ENCODE data around the gene MORN4. TPM values are rescaled to one million over a fixed set of nuclear protein-coding genes. Genes with fewer than 3 reads are reported as not detected.

MORN4 gene
- polyA plus RNA-seq, 1 donor (not counting 4 experiments of a cell fraction or from before 2014, with no cell fraction given): 9.1 TPM

DNA sequence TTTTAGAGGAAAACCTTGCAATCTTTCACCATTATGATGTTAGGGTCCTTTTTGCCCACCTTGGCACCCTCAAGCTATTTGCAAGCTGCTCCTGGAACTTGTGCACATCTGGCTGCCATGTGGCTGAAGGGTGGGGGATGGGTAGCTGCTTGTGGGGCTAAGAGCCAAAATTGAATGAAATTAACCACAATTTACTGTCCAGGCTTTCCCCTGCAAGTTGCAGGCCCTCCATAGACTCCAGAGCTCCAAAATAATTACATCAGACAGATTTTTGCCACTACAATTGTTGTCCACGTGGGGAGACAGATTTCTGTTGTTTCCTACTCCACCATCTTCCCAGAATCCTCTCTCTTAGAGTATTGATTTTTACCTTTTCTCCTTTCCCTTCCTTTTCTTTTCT is 26.3 kb upstream of the MORN4 start:
- dilution Hi-C loops (cut with MboI; ENCODE audit: extremely low pct_ligation_motif_present, low sequenced_read_pairs): no loop called here
- FAIRE-seq: no peak
- Histone ChIP-seq H3K4me1 (ENCODE audit: control insufficient read depth, extremely low read depth, insufficient read depth, low read length) (no peaks in the 10 kb centered on the region), H3K79me2 (ENCODE audit: control insufficient read depth, insufficient read depth, low read length) (peaks cover 5% of the 10 kb centered on the region), H3K36me3 (ENCODE audit: control insufficient read depth in 2 of 2, extremely low read depth in 1 of 2, insufficient read depth in 2 of 2, low read length in 2 of 2) (peaks cover 26 to 30% of the 10 kb centered on the region in 2 experiments), H3K4me3 (ENCODE audit: control insufficient read depth in 2 of 3, extremely low read depth in 1 of 3, insufficient read depth in 2 of 3, low read depth in 1 of 3, low read length in 3 of 3) (no peak overlapping the region), H3K9me1 (ENCODE audit: control insufficient read depth, extremely low read depth, insufficient read depth, low read length) (peaks cover 2% of the 10 kb centered on the region), H4K20me1 (ENCODE audit: control insufficient read depth, extremely low read depth, insufficient read depth, low read length) (peaks cover 3% of the 10 kb centered on the region), H3K9me3 (ENCODE audit: control insufficient read depth, low read depth, low read length) (no peaks in the 10 kb centered on the region), H3K27ac (ENCODE audit: control insufficient read depth, insufficient read depth, low read length) (no peak overlapping the region), H3K27me3 (ENCODE audit: control insufficient read depth, extremely low read depth, insufficient read depth, low read length) (no peaks in the 10 kb centered on the region), H3K9ac (ENCODE audit: control insufficient read depth, extremely low read depth, insufficient read depth, low read length) (no peak overlapping the region), H3K4me2 (ENCODE audit: control insufficient read depth, extremely low read depth, insufficient read depth, low read depth, low read length) (no peak overlapping the region), H2AFZ (ENCODE audit: control insufficient read depth, low read length) (no peak overlapping the region)
- DNase-seq (ENCODE audit: low read depth, low spot score): no peak
- TF ChIP-seq EZH2 (IDR thresholded peaks at IDR 0.05; ENCODE audit: low read length): no peak
- TF ChIP-seq, protein P1, sequence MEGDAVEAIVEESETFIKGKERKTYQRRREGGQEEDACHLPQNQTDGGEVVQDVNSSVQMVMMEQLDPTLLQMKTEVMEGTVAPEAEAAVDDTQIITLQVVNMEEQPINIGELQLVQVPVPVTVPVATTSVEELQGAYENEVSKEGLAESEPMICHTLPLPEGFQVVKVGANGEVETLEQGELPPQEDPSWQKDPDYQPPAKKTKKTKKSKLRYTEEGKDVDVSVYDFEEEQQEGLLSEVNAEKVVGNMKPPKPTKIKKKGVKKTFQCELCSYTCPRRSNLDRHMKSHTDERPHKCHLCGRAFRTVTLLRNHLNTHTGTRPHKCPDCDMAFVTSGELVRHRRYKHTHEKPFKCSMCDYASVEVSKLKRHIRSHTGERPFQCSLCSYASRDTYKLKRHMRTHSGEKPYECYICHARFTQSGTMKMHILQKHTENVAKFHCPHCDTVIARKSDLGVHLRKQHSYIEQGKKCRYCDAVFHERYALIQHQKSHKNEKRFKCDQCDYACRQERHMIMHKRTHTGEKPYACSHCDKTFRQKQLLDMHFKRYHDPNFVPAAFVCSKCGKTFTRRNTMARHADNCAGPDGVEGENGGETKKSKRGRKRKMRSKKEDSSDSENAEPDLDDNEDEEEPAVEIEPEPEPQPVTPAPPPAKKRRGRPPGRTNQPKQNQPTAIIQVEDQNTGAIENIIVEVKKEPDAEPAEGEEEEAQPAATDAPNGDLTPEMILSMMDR (optimal IDR thresholded peaks at IDR 0.05 in 1 of 3, IDR thresholded peaks at IDR 0.05 in 1 of 3, conservative IDR thresholded peaks at IDR 0.05 in 1 of 3; ENCODE audit: extremely low read depth in 1 of 3, insufficient read depth in 2 of 3, low read length in 3 of 3): no peak

- Histone ChIP-seq H3K36me3 (ENCODE audit: control insufficient read depth in 2 of 2, extremely low read depth in 1 of 2, insufficient read depth in 2 of 2, low read length in 2 of 2) (peaks cover 19 to 26% of the 10 kb centered on the region in 2 experiments), H2AFZ (ENCODE audit: control insufficient read depth, low read length) (no peak overlapping the region), H4K20me1 (ENCODE audit: control insufficient read depth, extremely low read depth, insufficient read depth, low read length) (no peaks in the 10 kb centered on the region), H3K27ac (ENCODE audit: control insufficient read depth, insufficient read depth, low read length) (no peak overlapping the region), H3K79me2 (ENCODE audit: control insufficient read depth, insufficient read depth, low read length) (peaks cover 19% of the 10 kb centered on the region), H3K4me2 (ENCODE audit: control insufficient read depth, extremely low read depth, insufficient read depth, low read depth, low read length) (no peak overlapping the region), H3K27me3 (ENCODE audit: control insufficient read depth, extremely low read depth, insufficient read depth, low read length) (no peaks in the 10 kb centered on the region), H3K9ac (ENCODE audit: control insufficient read depth, extremely low read depth, insufficient read depth, low read length) (no peak overlapping the region), H3K4me1 (ENCODE audit: control insufficient read depth, extremely low read depth, insufficient read depth, low read length) (peaks cover 8% of the 10 kb centered on the region), H3K4me3 (ENCODE audit: control insufficient read depth in 2 of 3, extremely low read depth in 1 of 3, insufficient read depth in 2 of 3, low read depth in 1 of 3, low read length in 3 of 3) (no peak overlapping the region), H3K9me1 (ENCODE audit: control insufficient read depth, extremely low read depth, insufficient read depth, low read length) (peaks cover 2% of the 10 kb centered on the region), H3K9me3 (ENCODE audit: control insufficient read depth, low read depth, low read length) (no peaks in the 10 kb centered on the region)
- peak; percentile 23 for FAIRE-seq
- TF ChIP-seq, protein P1 (optimal IDR thresholded peaks at IDR 0.05 in 1 of 3, IDR thresholded peaks at IDR 0.05 in 1 of 3, conservative IDR thresholded peaks at IDR 0.05 in 1 of 3; ENCODE audit: extremely low read depth in 1 of 3, insufficient read depth in 2 of 3, low read length in 3 of 3): no peak
- no peak for TF ChIP-seq EZH2 (IDR thresholded peaks at IDR 0.05; ENCODE audit: low read length)
- DNase-seq (ENCODE audit: low read depth, low spot score): no peak
- dilution Hi-C loops (cut with MboI; ENCODE audit: extremely low pct_ligation_motif_present, low sequenced_read_pairs): no loop called here
Measured at GRCh38 chr10:97656777-97657176, 23.5 kb upstream of the MORN4 start.
